Cardiac fibroblast (primary cell): ENCODE measurements around the gene PLCG2.

ENCODE experiments used
- DNase-seq, 2 donors: peaks; one replicate each; pipeline versions ENCODE4 v3.0.0 to v3.0.0-alpha.2; 2010; ENCODE audit warnings: low read depth in 2 of 2
- H3K4me3 ChIP-seq, 2 donors: replicated peaks in 1 of 2; 1 replicate in 1 of 2; 2 replicates in 1 of 2; pipeline ENCODE4 v1.5.1; 2011; ENCODE audit warnings: low read depth in 2 of 2, low read length in 2 of 2, mild to moderate bottlenecking in 2 of 2, moderate library complexity in 1 of 2
- CTCF ChIP-seq: IDR thresholded peaks from one replicate; pipeline ENCODE4 v1.5.1; 2011; ENCODE audit warnings: low read depth, mild to moderate bottlenecking, low read length, inconsistent platforms

PLCG2 gene

GRCh38 chr16:81920498-81920897, 141.4 kb downstream of the PLCG2 start:
- DNase-seq = no peak
- H3K4me3 ChIP-seq = no peak overlapping the region
- no peak for TF ChIP-seq CTCF

GRCh38 chr16:81921085-81921814, 142.2 kb downstream of the PLCG2 start:
- TF ChIP-seq CTCF = no peak
- H3K4me3 ChIP-seq = no peak overlapping the region
- no peak for DNase-seq

GRCh38 chr16:81921843-81922584, 142.9 kb downstream of the PLCG2 start:
- TF ChIP-seq CTCF = no peak
- no peak overlapping the region for H3K4me3 ChIP-seq
- no peak for DNase-seq

- TF ChIP-seq CTCF = no peak
- no peak for DNase-seq
- H3K4me3 ChIP-seq = no peak overlapping the region
Measured at GRCh38 chr16:81923296-81923695, 144.2 kb downstream of the PLCG2 start.

- TF ChIP-seq CTCF = no peak
- H3K4me3 ChIP-seq = no peak overlapping the region
- no peak for DNase-seq
Measured at GRCh38 chr16:81925016-81925415, 145.9 kb downstream of the PLCG2 start.

- no peak for TF ChIP-seq CTCF
- no peak overlapping the region for H3K4me3 ChIP-seq
- DNase-seq = no peak
Measured at GRCh38 chr16:81926036-81926435, 146.9 kb downstream of the PLCG2 start.
